WTC11 (cell line): ENCODE data around the gene FOXA1. TPM values are rescaled to one million over a fixed set of nuclear protein-coding genes. Genes with fewer than 3 reads are reported as not detected.

Experiments used
- ATAC-seq: fragments of 200-7000 bp; cut with Tn5 transposase; 2 replicates; pipeline ENCODE4 v1.10.0; 2021; ENCODE audit warnings: mild to moderate bottlenecking, moderate library complexity
- CTCF ChIA-PET: fragments of 300-600 bp; sonication (Branson Sonifier 250); formaldehyde crosslinking; loops from one replicate; lab custom pipeline; 2021; ENCODE audit warnings: antibody characterized with exemption; lab: Charles Lee
- POLR2A ChIA-PET: fragments of 350-600 bp; sonication (Branson Sonifier 250); formaldehyde crosslinking; loops from one replicate; lab custom pipeline; 2021; ENCODE audit warnings: antibody characterized with exemption; lab: Charles Lee
- DNase-seq: peaks from one replicate; pipeline ENCODE4 v3.0.0; 2021; ENCODE audit warnings: low spot score
- H3K27ac Mint-ChIP-seq: 2 replicates; pipeline ENCODE4 v1.8.0; 2021; ENCODE audit warnings: mixed read lengths
- H3K27me3 Mint-ChIP-seq: 2 replicates; pipeline ENCODE4 v1.8.0; 2021; ENCODE audit warnings: low read depth, mild to moderate bottlenecking, moderate library complexity, mixed read lengths
- H3K36me3 Mint-ChIP-seq: 2 replicates; pipeline ENCODE4 v1.8.0; 2021; ENCODE audit warnings: mixed read lengths
- H3K4me1 Mint-ChIP-seq: 2 replicates; pipeline ENCODE4 v1.8.0; 2022; ENCODE audit warnings: mixed read lengths
- H3K4me3 Mint-ChIP-seq: 2 replicates; pipeline ENCODE4 v1.8.0; 2021; ENCODE audit warnings: mild to moderate bottlenecking, moderate library complexity, mixed read lengths
- H3K9me3 Mint-ChIP-seq: 2 replicates; pipeline ENCODE4 v1.8.0; 2021; ENCODE audit warnings: mixed read lengths
- AFF4 ChIP-seq: sonication (generic); formaldehyde crosslinking; IDR thresholded peaks from 2 replicates; pipeline ENCODE4 v1.8.1; 2023; ENCODE audit warnings: mild to moderate bottlenecking, missing genetic modification reagents, borderline replicate concordance
- E2F4 ChIP-seq: sonication (generic); formaldehyde crosslinking; IDR thresholded peaks from 2 replicates; pipeline ENCODE4 v1.8.1; 2022; ENCODE audit warnings: low read depth, mild to moderate bottlenecking, moderate library complexity, missing genetic modification reagents, borderline replicate concordance
- HMGA2 ChIP-seq: fragments of 250-450 bp; sonication (Bioruptor Pico); IDR thresholded peaks from 2 replicates; pipeline ENCODE4 v1.4.0; 2021; ENCODE audit warnings: mild to moderate bottlenecking, moderate library complexity
- KAT7 ChIP-seq: sonication (generic); formaldehyde crosslinking; IDR thresholded peaks from 2 replicates; pipeline ENCODE4 v1.8.1; 2023; ENCODE audit warnings: missing genetic modification reagents, mild to moderate bottlenecking, borderline replicate concordance
- OVOL2 ChIP-seq: fragments of 250-450 bp; sonication (Bioruptor Pico); IDR thresholded peaks from 2 replicates; pipeline ENCODE4 v1.9.0; 2021; ENCODE audit warnings: mild to moderate bottlenecking, borderline replicate concordance
- SP1 ChIP-seq: sonication (generic); formaldehyde crosslinking; conservative IDR thresholded peaks from 2 replicates; pipeline ENCODE4 v1.8.1; 2022; ENCODE audit warnings: missing genetic modification reagents
- STAT6 ChIP-seq: sonication (generic); formaldehyde crosslinking; conservative IDR thresholded peaks from 2 replicates; pipeline ENCODE4 v1.8.1; 2023; ENCODE audit warnings: mild to moderate bottlenecking, low read depth, missing genetic modification reagents, moderate library complexity
- ZBTB21 ChIP-seq: sonication (generic); formaldehyde crosslinking; IDR thresholded peaks from 2 replicates; pipeline ENCODE4 v1.8.1; 2023; ENCODE audit warnings: mild to moderate bottlenecking, missing genetic modification reagents, borderline replicate concordance
- ZNF263 ChIP-seq: sonication (generic); formaldehyde crosslinking; IDR thresholded peaks from 2 replicates; pipeline ENCODE4 v1.8.1; 2022; ENCODE audit warnings: low read depth, mild to moderate bottlenecking, moderate library complexity, missing genetic modification reagents
- total RNA-seq: library from RNA; stranded (reverse); gene quantifications from 3 replicates; pipeline ENCODE4 v1.2.3, GENCODE V29; 2021
- TF ChIP-seq, protein P1 (sequence below): sonication (generic); formaldehyde crosslinking; IDR thresholded peaks from 2 replicates; pipeline ENCODE4 v1.8.1; 2023; ENCODE audit warnings: mild to moderate bottlenecking, missing genetic modification reagents, moderate library complexity
- TF ChIP-seq, protein P2 (sequence below): fragments of 250-450 bp; sonication (Bioruptor Pico); IDR thresholded peaks from 2 replicates; pipeline ENCODE4 v1.9.0; 2021; ENCODE audit warnings: moderate library complexity, mild to moderate bottlenecking, inconsistent platforms, borderline replicate concordance
- TF ChIP-seq, protein P3 (sequence below): fragments of 250-450 bp; sonication (Bioruptor Pico); IDR thresholded peaks from 2 replicates; pipeline ENCODE4 v1.9.0; 2021; ENCODE audit warnings: mild to moderate bottlenecking
- TF ChIP-seq, protein P4 (sequence below): sonication (generic); formaldehyde crosslinking; IDR thresholded peaks from 2 replicates; pipeline ENCODE4 v1.8.0; 2022; ENCODE audit warnings: missing genetic modification reagents
- TF ChIP-seq, protein P5 (sequence below): sonication (generic); formaldehyde crosslinking; conservative IDR thresholded peaks from 2 replicates; pipeline ENCODE4 v1.8.1; 2022; ENCODE audit warnings: mild to moderate bottlenecking, missing genetic modification reagents

The FOXA1 gene
- total RNA-seq, 1 experiment from 2014 or later = 0.28 TPM

DNA sequence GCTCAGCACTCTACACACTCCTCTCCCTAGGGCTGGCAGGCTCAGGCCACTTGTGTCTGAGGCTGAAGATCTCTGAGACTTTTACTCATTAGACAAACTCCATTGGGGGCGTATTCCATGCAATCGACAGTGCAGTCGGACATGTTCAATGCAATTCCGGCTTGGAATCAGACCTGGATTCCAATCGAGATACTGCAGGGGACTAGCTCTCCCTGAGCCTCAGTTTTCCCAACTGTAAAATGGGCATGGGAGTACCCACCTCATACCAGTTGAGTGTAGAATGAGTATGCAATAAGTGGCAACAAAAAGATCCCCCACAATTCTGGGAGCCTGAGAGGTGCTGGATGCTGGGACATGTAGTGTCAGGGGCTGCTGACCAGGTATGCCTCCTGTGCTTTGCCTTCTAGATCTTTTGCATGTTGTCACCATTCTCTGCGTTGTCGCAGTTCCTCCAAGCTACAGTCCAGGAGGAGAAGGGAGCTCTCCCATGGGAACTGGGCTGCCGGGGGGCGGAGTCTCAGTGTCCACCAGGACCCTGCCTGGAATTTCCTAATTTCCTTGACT lies 8.7 kb upstream of the FOXA1 start (continued):
- TF ChIP-seq, protein P1, sequence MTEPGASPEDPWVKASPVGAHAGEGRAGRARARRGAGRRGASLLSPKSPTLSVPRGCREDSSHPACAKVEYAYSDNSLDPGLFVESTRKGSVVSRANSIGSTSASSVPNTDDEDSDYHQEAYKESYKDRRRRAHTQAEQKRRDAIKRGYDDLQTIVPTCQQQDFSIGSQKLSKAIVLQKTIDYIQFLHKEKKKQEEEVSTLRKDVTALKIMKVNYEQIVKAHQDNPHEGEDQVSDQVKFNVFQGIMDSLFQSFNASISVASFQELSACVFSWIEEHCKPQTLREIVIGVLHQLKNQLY = no peak
- TF ChIP-seq ZBTB21 (CRISPR knock-in tag) = no peak
- TF ChIP-seq, protein P2, sequence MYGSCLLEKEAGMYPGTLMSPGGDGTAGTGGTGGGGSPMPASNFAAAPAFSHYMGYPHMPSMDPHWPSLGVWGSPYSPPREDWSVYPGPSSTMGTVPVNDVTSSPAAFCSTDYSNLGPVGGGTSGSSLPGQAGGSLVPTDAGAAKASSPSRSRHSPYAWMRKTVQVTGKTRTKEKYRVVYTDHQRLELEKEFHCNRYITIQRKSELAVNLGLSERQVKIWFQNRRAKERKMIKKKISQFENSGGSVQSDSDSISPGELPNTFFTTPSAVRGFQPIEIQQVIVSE = no peak
- no peak for TF ChIP-seq E2F4 (CRISPR knock-in tag)
- TF ChIP-seq AFF4 (CRISPR knock-in tag) = no peak
- no peak for TF ChIP-seq KAT7 (CRISPR knock-in tag)
- no peak for TF ChIP-seq OVOL2
- TF ChIP-seq HMGA2 (CRISPR knock-in tag) = no peak
- TF ChIP-seq, protein P3, sequence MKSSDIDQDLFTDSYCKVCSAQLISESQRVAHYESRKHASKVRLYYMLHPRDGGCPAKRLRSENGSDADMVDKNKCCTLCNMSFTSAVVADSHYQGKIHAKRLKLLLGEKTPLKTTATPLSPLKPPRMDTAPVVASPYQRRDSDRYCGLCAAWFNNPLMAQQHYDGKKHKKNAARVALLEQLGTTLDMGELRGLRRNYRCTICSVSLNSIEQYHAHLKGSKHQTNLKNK (CRISPR knock-in tag) = no peak

- ChIA-PET POLR2A (no interaction called here), CTCF (interaction anchor here (1.4 kb wide), 1 partner anchor 11 kb away, joined by 7 read pairs; no protein-coding TSS in a partner anchor)
- TF ChIP-seq STAT6 (CRISPR knock-in tag) = no peak
- TF ChIP-seq ZBTB21 (CRISPR knock-in tag) = no peak
- TF ChIP-seq SP1 = no peak
- TF ChIP-seq, protein P4, sequence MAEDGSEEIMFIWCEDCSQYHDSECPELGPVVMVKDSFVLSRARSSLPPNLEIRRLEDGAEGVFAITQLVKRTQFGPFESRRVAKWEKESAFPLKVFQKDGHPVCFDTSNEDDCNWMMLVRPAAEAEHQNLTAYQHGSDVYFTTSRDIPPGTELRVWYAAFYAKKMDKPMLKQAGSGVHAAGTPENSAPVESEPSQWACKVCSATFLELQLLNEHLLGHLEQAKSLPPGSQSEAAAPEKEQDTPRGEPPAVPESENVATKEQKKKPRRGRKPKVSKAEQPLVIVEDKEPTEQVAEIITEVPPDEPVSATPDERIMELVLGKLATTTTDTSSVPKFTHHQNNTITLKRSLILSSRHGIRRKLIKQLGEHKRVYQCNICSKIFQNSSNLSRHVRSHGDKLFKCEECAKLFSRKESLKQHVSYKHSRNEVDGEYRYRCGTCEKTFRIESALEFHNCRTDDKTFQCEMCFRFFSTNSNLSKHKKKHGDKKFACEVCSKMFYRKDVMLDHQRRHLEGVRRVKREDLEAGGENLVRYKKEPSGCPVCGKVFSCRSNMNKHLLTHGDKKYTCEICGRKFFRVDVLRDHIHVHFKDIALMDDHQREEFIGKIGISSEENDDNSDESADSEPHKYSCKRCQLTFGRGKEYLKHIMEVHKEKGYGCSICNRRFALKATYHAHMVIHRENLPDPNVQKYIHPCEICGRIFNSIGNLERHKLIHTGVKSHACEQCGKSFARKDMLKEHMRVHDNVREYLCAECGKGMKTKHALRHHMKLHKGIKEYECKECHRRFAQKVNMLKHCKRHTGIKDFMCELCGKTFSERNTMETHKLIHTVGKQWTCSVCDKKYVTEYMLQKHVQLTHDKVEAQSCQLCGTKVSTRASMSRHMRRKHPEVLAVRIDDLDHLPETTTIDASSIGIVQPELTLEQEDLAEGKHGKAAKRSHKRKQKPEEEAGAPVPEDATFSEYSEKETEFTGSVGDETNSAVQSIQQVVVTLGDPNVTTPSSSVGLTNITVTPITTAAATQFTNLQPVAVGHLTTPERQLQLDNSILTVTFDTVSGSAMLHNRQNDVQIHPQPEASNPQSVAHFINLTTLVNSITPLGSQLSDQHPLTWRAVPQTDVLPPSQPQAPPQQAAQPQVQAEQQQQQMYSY (CRISPR knock-in tag) = no peak
- TF ChIP-seq, protein P3 (CRISPR knock-in tag) = no peak
- TF ChIP-seq, protein P5, sequence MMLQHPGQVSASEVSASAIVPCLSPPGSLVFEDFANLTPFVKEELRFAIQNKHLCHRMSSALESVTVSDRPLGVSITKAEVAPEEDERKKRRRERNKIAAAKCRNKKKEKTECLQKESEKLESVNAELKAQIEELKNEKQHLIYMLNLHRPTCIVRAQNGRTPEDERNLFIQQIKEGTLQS = no peak
- TF ChIP-seq ZNF263 (CRISPR knock-in tag) = no peak
- no peak for TF ChIP-seq OVOL2
- Mint-ChIP-seq H3K36me3 (no peaks in the 10 kb centered on the region), H3K27ac (no peak overlapping the region), H3K4me1 (peaks cover 27% of the 10 kb centered on the region), H3K27me3 (peaks cover 96% of the 10 kb centered on the region), H3K9me3 (no peaks in the 10 kb centered on the region), H3K4me3 (no peak overlapping the region)
- DNase-seq (no peak), ATAC-seq (no peak)
Observed at GRCh38 chr14:37602605-37603453, 7.8 kb upstream of the FOXA1 start.
